GM23338 (cell line): Measurements from ENCODE around the gene KLF18. TPM values are rescaled to one million over a fixed set of nuclear protein-coding genes. Genes with fewer than 3 reads are reported as not detected.
"Not testable (repeated sequence)": the region's sequence is repeated elsewhere in the genome, so short reads cannot be mapped to it uniquely, and the experiment has no call there.

Experiments
- ATAC-seq: fragments of 200-7000 bp; cut with Tn5 transposase; 3 replicates; pipeline ENCODE4 v1.9.1; 2020
- DNase-seq: peaks from one replicate; pipeline ENCODE4 v3.0.0-alpha.2; 2015; ENCODE audit warnings: low spot score
- H2AFZ ChIP-seq: fragments of 200-600 bp; sonication (generic); 2 replicates; pipeline ENCODE4 v1.8.0; 2016; ENCODE audit warnings: antibody characterized with exemption, mild to moderate bottlenecking, moderate library complexity
- H3F3A ChIP-seq: fragments of 200-600 bp; sonication (generic); replicated peaks from 2 replicates; pipeline ENCODE4 v1.8.0; 2017; ENCODE audit warnings: antibody characterized with exemption, mixed run types, low read depth
- H3K27ac ChIP-seq: fragments of 200-600 bp; sonication (generic); 2 replicates; pipeline ENCODE4 v1.6.1; 2016; ENCODE audit warnings: low read depth
- H3K27me3 ChIP-seq: fragments of 200-600 bp; sonication (generic); 2 replicates; pipeline ENCODE4 v1.8.0; 2016; ENCODE audit warnings: mild to moderate bottlenecking, mixed run types, moderate library complexity; ENCODE audit not compliant: insufficient read depth
- H3K36me3 ChIP-seq: fragments of 200-600 bp; sonication (generic); 2 replicates; pipeline ENCODE4 v1.8.0; 2016; ENCODE audit warnings: mild to moderate bottlenecking; ENCODE audit not compliant: insufficient read depth
- H3K4me1 ChIP-seq: fragments of 200-600 bp; sonication (generic); 2 replicates; pipeline ENCODE4 v1.8.0; 2016; ENCODE audit warnings: mild to moderate bottlenecking, moderate library complexity; ENCODE audit not compliant: insufficient read depth
- H3K4me2 ChIP-seq: fragments of 200-600 bp; sonication (generic); 2 replicates; pipeline ENCODE4 v1.7.1; 2017; ENCODE audit warnings: mixed run types
- H3K4me3 ChIP-seq: fragments of 200-600 bp; sonication (generic); 2 replicates; pipeline ENCODE4 v1.6.1; 2016; ENCODE audit warnings: mixed run types
- H3K79me2 ChIP-seq: fragments of 200-600 bp; sonication (generic); replicated peaks from 2 replicates; pipeline ENCODE4 v1.8.0; 2017; ENCODE audit warnings: mild to moderate bottlenecking; ENCODE audit not compliant: insufficient read depth
- H3K9me2 ChIP-seq: fragments of 200-600 bp; sonication (generic); 2 replicates; pipeline ENCODE4 v1.8.0; 2017; ENCODE audit not compliant: insufficient read depth
- H4K20me1 ChIP-seq: fragments of 200-600 bp; sonication (generic); replicated peaks from 2 replicates; pipeline ENCODE4 v1.8.0; 2017; ENCODE audit warnings: mild to moderate bottlenecking; ENCODE audit not compliant: insufficient read depth
- H3K27ac Mint-ChIP-seq: 2 replicates; pipeline ENCODE4 v1.8.0; 2020; ENCODE audit warnings: inconsistent platforms, mild to moderate bottlenecking, moderate library complexity, mixed read lengths
- H3K27me3 Mint-ChIP-seq: 3 replicates; pipeline ENCODE4 v1.8.0; 2022; ENCODE audit warnings: low read depth, mild to moderate bottlenecking, moderate library complexity, mixed read lengths, inconsistent platforms; ENCODE audit not compliant: insufficient read depth, poor library complexity
- H3K36me3 Mint-ChIP-seq: 3 replicates; pipeline ENCODE4 v1.8.0; 2021; ENCODE audit warnings: low read depth, mild to moderate bottlenecking, inconsistent platforms, moderate library complexity, mixed read lengths
- H3K4me1 Mint-ChIP-seq: 3 replicates; pipeline ENCODE4 v1.8.0; 2020; ENCODE audit warnings: mild to moderate bottlenecking, inconsistent platforms, mixed read lengths
- H3K4me3 Mint-ChIP-seq: 3 replicates; pipeline ENCODE4 v1.8.0; 2021; ENCODE audit warnings: moderate library complexity, mild to moderate bottlenecking, inconsistent platforms, mixed read lengths
- H3K9me3 Mint-ChIP-seq: 3 replicates; pipeline ENCODE4 v1.8.0; 2020; ENCODE audit warnings: moderate library complexity, mild to moderate bottlenecking, inconsistent platforms, mixed read lengths
- CTCF ChIP-seq, 2 experiments: fragments of 200-600 bp in 1 of 2; sonication (generic) in 1 of 2; conservative IDR thresholded peaks; 2 replicates each; pipeline versions ENCODE4 v1.5.1 to v1.6.1; 2016 to 2017; ENCODE audit warnings: antibody characterized with exemption in 2 of 2, low read depth in 2 of 2, mild to moderate bottlenecking in 2 of 2, moderate library complexity in 1 of 2
- ETS1 ChIP-seq: IDR thresholded peaks from 2 replicates; pipeline ENCODE4 v1.6.1; 2016; ENCODE audit warnings: antibody characterized with exemption
- EZH2 ChIP-seq: fragments of 200-600 bp; sonication (generic); IDR thresholded peaks from one replicate; pipeline ENCODE4 v1.8.0; 2017; ENCODE audit warnings: antibody characterized with exemption, mild to moderate bottlenecking, low read depth; ENCODE audit not compliant: unreplicated experiment
- NANOG ChIP-seq: IDR thresholded peaks from 2 replicates; pipeline ENCODE4 v1.6.1; 2016; ENCODE audit warnings: antibody characterized with exemption, borderline replicate concordance
- STAT1 ChIP-seq: IDR thresholded peaks from one replicate; pipeline ENCODE4 v1.6.1; 2016; ENCODE audit warnings: antibody characterized with exemption; ENCODE audit not compliant: unreplicated experiment
- ZNF114 ChIP-seq: fragments of 250-450 bp; sonication (Bioruptor Pico); IDR thresholded peaks from 2 replicates; pipeline ENCODE4 v1.5.0; 2020; ENCODE audit warnings: mild to moderate bottlenecking, moderate library complexity
- ZNF462 ChIP-seq: fragments of 250-450 bp; sonication (Bioruptor Pico); IDR thresholded peaks from 2 replicates; pipeline ENCODE4 v1.5.0; 2020; ENCODE audit warnings: mild to moderate bottlenecking, moderate library complexity
- polyA plus RNA-seq: library from polyadenylated mRNA; unstranded; fragments of >200 nt; fragmentation: Nextera tagmentation; extraction: Ambion mirVana; gene quantifications from 2 replicates; pipeline ENCODE4 v1.2.1, GENCODE V29; 2016
- total RNA-seq: library from RNA; depleted of rRNA; stranded (reverse); fragments of >200 nt; shearing (Covaris generic); gene quantifications from 2 replicates; pipeline ENCODE4 v1.2.3, GENCODE V29; 2014

The KLF18 gene
- total and polyA plus RNA-seq, 2 experiments from 2014 or later: 0.35 TPM; not detected in 1

- not testable (repeated sequence) for H2AFZ ChIP-seq
Observed at GRCh38 chr1:44117272-44117671, 24.2 kb downstream of the KLF18 start.

GRCh38 chr1:44114098-44114497, 27.3 kb downstream of the KLF18 start:
- Histone ChIP-seq H4K20me1 (no peaks in the 10 kb centered on the region), H3K9me2 (no peaks in the 10 kb centered on the region), H3K79me2 (no peaks in the 10 kb centered on the region), H3K4me1 (no peaks in the 10 kb centered on the region), H3K27ac (no peak overlapping the region), H3K4me2 (no peak overlapping the region), H3K27me3 (no peaks in the 10 kb centered on the region), H3F3A (no peaks in the 10 kb centered on the region), H2AFZ (no peak overlapping the region), H3K36me3 (no peaks in the 10 kb centered on the region), H3K4me3 (no peak overlapping the region)
- no peak for DNase-seq
- no peak overlapping the region for H3K27ac Mint-ChIP-seq
- ATAC-seq: no peak
- no peaks in the 10 kb centered on the region for H3K9me3 Mint-ChIP-seq
- no peaks in the 10 kb centered on the region for H3K36me3 Mint-ChIP-seq
- TF ChIP-seq CTCF (conservative IDR thresholded peaks at IDR 0.05; ENCODE audit: low read depth in 2 of 2) (no peak), NANOG (no peak), EZH2 (no peak), ETS1 (no peak), STAT1 (no peak), ZNF462 (CRISPR knock-in tag) (no peak), ZNF114 (CRISPR knock-in tag) (no peak)
- H3K27me3 Mint-ChIP-seq: peaks cover 2% of the 10 kb centered on the region
- no peak overlapping the region for H3K4me3 Mint-ChIP-seq
- H3K4me1 Mint-ChIP-seq: peaks cover 5% of the 10 kb centered on the region

More at GRCh38 chr1:44117272-44117671, 24.2 kb downstream of the KLF18 start:
- not testable (repeated sequence) for ATAC-seq, H3K4me1 ChIP-seq, H3K9me2 ChIP-seq, H3K4me3 ChIP-seq, H3K27ac ChIP-seq, H3K4me2 ChIP-seq, H3K27me3 Mint-ChIP-seq, H3K27me3 ChIP-seq, H3K27ac Mint-ChIP-seq, H3K36me3 ChIP-seq, DNase-seq, H3K9me3 Mint-ChIP-seq, H3K79me2 ChIP-seq, H3F3A ChIP-seq, H3K4me3 Mint-ChIP-seq, H4K20me1 ChIP-seq, H3K36me3 Mint-ChIP-seq
- H3K4me1 Mint-ChIP-seq: peaks cover 16% of the 10 kb centered on the region
